Lower leg skin (tissue), 3 donors: ENCODE measurements around the gene SAAL1.

Experiments
- CTCF ChIP-seq, 3 donors: fragments of 450-650 bp; IDR thresholded peaks; one replicate each; pipeline ENCODE4 v1.5.1; 2016; ENCODE audit warnings: antibody characterized with exemption in 3 of 3, mild to moderate bottlenecking in 3 of 3, moderate library complexity in 2 of 3
- POLR2A ChIP-seq, 2 donors: fragments of 450-650 bp; IDR thresholded peaks; one replicate each; pipeline ENCODE4 v1.6.1; 2016 to 2017; ENCODE audit warnings: antibody characterized with exemption in 2 of 2, mild to moderate bottlenecking in 1 of 2, moderate library complexity in 1 of 2

GRCh38 chr11:18080451-18080850 lies 25.4 kb downstream of the SAAL1 start:
- TF ChIP-seq CTCF (IDR thresholded peaks at IDR 0.05) (no peak), POLR2A (IDR thresholded peaks at IDR 0.05) (no peak)
